Spleen (tissue), 11 donors: ENCODE measurements around the gene NTSR1. TPM values are rescaled to one million over a fixed set of nuclear protein-coding genes. Genes with fewer than 3 reads are reported as not detected.

Source experiments
- DNase-seq: peaks from one replicate; pipeline ENCODE4 v3.0.0-alpha.2; 2020
- H3K27ac ChIP-seq, 8 donors: fragments of 200-600 bp; sonication (generic) in 7 of 8; 1 replicate in 4 of 8; 2 replicates in 4 of 8; pipeline versions ENCODE4 v1.5.0 to v1.8.0; 2016 to 2021; ENCODE audit warnings: inconsistent platforms in 4 of 8, mild to moderate bottlenecking in 4 of 8, moderate library complexity in 1 of 8
- H3K27me3 ChIP-seq, 7 donors: fragments of 200-600 bp; sonication (generic) in 6 of 7; replicated peaks in 1 of 7; 1 replicate in 4 of 7; 2 replicates in 3 of 7; pipeline versions ENCODE4 v1.5.0 to v1.8.0; 2016 to 2021; ENCODE audit warnings: inconsistent platforms in 3 of 7, mild to moderate bottlenecking in 1 of 7
- H3K36me3 ChIP-seq, 6 donors: fragments of 200-600 bp; sonication (generic) in 5 of 6; 1 replicate in 4 of 6; 2 replicates in 2 of 6; pipeline versions ENCODE4 v1.5.0 to v1.8.0; 2016 to 2021; ENCODE audit warnings: inconsistent platforms in 2 of 6
- H3K4me1 ChIP-seq, 6 donors: fragments of 200-600 bp; sonication (generic) in 5 of 6; 1 replicate in 3 of 6; 2 replicates in 3 of 6; pipeline versions ENCODE4 v1.5.0 to v1.8.0; 2016 to 2021; ENCODE audit warnings: inconsistent platforms in 3 of 6
- H3K4me3 ChIP-seq, 8 donors: fragments of 200-600 bp; sonication (generic) in 7 of 8; 1 replicate in 4 of 8; 2 replicates in 4 of 8; pipeline versions ENCODE4 v1.5.0 to v1.8.0; 2016 to 2021; ENCODE audit warnings: inconsistent platforms in 4 of 8, mild to moderate bottlenecking in 4 of 8, moderate library complexity in 2 of 8
- H3K9me3 ChIP-seq, 8 donors: fragments of 200-600 bp; sonication (generic) in 7 of 8; 1 replicate in 4 of 8; 2 replicates in 4 of 8; pipeline versions ENCODE4 v1.5.0 to v1.8.0; 2016 to 2021; ENCODE audit warnings: inconsistent platforms in 4 of 8
- POLR2A ChIP-seq, 3 donors: fragments of 450-650 bp; IDR thresholded peaks; one replicate each; pipeline ENCODE4 v1.5.1; 2017; ENCODE audit warnings: antibody characterized with exemption in 3 of 3, mild to moderate bottlenecking in 1 of 3
- POLR2AphosphoS5 ChIP-seq, 3 donors: sonication (generic); formaldehyde crosslinking; IDR thresholded peaks; one replicate each; pipeline ENCODE4 v1.5.1; 2017; ENCODE audit warnings: antibody characterized with exemption in 3 of 3
- WGBS, 5 donors: extraction: QIAGEN DNeasy Blood & Tissue Kit in 3 of 5; methylation state at CpG; one replicate each; pipeline versions ENCODE4 v1.1.5 to v1.1.7; 2013 to 2018; 5-methylcytosine and 5-hydroxymethylcytosine counted together
- intact Hi-C: fragments of 100-400 bp; cut with DNase I; formaldehyde crosslinking; loops from one replicate; pipeline ENCODE4 v1.15.0; 2023; ENCODE audit warnings: low total_unique reads
- polyA plus RNA-seq, 3 donors: library from polyadenylated mRNA; stranded (reverse); fragments of 200-250 nt; gene quantifications; one replicate each; pipeline ENCODE4 v1.2.1, GENCODE V29; 2013
- total RNA-seq, 7 donors: library from RNA; depleted of rRNA in 3 of 7; stranded (reverse); fragments of >200 nt in 3 of 7; fragmentation: NEBNext Ultra II Directional in 4 of 7; extraction: Animal tissue kit (Norgen Biotek cat#: 25700) in 4 of 7; gene quantifications; one replicate each; pipeline versions ENCODE4 v1.1.0 to v1.2.1, GENCODE V29; 2016 to 2021
- TF ChIP-seq, protein P1 (sequence below), 11 experiments: fragments of 200-600 bp in 7 of 11; fragments of 450-650 bp in 4 of 11; sonication (generic) in 4 of 11; IDR thresholded peaks in 8 of 11; conservative IDR thresholded peaks in 3 of 11; 1 replicate in 7 of 11; 2 replicates in 4 of 11; pipeline versions ENCODE4 v1.4.0 to v1.8.0; 2016 to 2021; ENCODE audit warnings: antibody characterized with exemption in 11 of 11, inconsistent platforms in 4 of 11, mild to moderate bottlenecking in 1 of 11
- donor health status: healthy with polysubstance abuse.
- donor health status: DM: no; HTN: no; CAD: no; lungs with moderate emphysema.
- donor health status: DM: no; HTN: no; CAD: no.
- donor health status: Bipolar disorder and iron deficiency.
- donor health status: healthy.
- donor health status: DM: no; HTN: no; CAD: no.
- donor health status: DM: yes; HTN: yes; CAD: no.

The NTSR1 gene
- total and polyA plus RNA-seq, 10 donors: 0.14 to 5.7 (median 0.71) TPM

DNA sequence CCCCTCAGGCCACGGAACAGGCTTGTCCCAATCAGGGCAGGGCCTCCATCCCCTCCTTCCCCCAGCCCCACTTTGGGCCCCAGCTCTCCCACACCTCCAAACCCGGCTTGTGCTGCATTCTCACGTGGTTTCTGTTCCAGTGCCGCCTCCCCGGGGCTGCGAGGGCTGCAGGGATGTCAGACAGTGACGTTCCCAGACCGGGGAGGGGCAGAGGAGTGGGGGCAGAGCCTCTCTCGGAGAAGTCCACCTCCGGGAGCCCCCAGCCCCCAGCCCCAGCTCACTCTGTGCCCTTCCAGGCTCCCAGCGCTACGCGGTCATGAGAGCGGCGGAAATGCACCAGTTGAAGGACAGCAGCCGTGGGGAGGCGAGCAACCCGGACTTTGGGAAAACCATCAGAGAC is 47.9 kb upstream of the NTSR1 start:
- H3K4me1 ChIP-seq: peaks cover 0 to 17% (median 0%) of the 10 kb centered on the region in 6 donors
- H3K27ac ChIP-seq: no peak overlapping the region
- TF ChIP-seq, protein P1, sequence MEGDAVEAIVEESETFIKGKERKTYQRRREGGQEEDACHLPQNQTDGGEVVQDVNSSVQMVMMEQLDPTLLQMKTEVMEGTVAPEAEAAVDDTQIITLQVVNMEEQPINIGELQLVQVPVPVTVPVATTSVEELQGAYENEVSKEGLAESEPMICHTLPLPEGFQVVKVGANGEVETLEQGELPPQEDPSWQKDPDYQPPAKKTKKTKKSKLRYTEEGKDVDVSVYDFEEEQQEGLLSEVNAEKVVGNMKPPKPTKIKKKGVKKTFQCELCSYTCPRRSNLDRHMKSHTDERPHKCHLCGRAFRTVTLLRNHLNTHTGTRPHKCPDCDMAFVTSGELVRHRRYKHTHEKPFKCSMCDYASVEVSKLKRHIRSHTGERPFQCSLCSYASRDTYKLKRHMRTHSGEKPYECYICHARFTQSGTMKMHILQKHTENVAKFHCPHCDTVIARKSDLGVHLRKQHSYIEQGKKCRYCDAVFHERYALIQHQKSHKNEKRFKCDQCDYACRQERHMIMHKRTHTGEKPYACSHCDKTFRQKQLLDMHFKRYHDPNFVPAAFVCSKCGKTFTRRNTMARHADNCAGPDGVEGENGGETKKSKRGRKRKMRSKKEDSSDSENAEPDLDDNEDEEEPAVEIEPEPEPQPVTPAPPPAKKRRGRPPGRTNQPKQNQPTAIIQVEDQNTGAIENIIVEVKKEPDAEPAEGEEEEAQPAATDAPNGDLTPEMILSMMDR (IDR thresholded peaks at IDR 0.05 in 8 of 11, conservative IDR thresholded peaks at IDR 0.05 in 3 of 11): no peak
- TF ChIP-seq POLR2A (IDR thresholded peaks at IDR 0.05): no peak
- TF ChIP-seq POLR2AphosphoS5 (IDR thresholded peaks at IDR 0.05): no peak
- 75 to 93% (median 79%) methylated on average over 16 to 18 of the region's 18 CpGs for WGBS, 5 donors
- DNase-seq: no peak
- H3K36me3 ChIP-seq: peaks cover 0 to 51% (median 0%) of the 10 kb centered on the region in 6 donors
- H3K4me3 ChIP-seq: no peak overlapping the region
- intact Hi-C loops: no loop called here
- no peaks in the 10 kb centered on the region for H3K27me3 ChIP-seq
- no peaks in the 10 kb centered on the region for H3K9me3 ChIP-seq

DNA sequence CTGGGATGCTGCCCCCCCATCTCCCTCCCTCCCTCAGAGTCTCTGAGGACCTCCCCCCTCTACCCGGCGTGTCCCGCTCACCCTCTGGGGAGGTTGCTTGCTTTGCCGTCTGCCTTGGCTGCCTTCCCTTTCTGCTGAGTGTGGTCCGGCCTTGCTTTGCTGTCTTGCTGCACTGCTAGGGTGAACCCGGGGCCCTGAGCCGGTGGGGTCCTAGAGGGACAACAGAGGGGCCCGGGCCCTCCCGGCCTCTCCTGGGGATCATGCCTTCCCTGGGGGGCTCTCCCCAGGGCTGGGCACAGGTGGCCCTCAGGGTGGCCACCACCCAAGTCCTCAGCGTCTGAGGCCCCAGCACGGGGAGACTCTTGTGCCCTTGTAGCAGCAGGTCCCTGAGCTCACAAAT is 47.0 kb upstream of the NTSR1 start:
- no peak for DNase-seq
- peaks cover 0 to 46% (median 0%) of the 10 kb centered on the region in 6 donors for H3K36me3 ChIP-seq
- WGBS, 5 donors: 82 to 97% (median 91%) methylated on average over 7 to 11 of the region's 11 CpGs
- TF ChIP-seq, protein P1 (IDR thresholded peaks at IDR 0.05 in 8 of 11, conservative IDR thresholded peaks at IDR 0.05 in 3 of 11): no peak
- TF ChIP-seq POLR2A (IDR thresholded peaks at IDR 0.05): no peak
- TF ChIP-seq POLR2AphosphoS5 (IDR thresholded peaks at IDR 0.05): no peak
- no peaks in the 10 kb centered on the region for H3K9me3 ChIP-seq
- intact Hi-C loops: no loop called here
- peaks cover 0 to 18% (median 3%) of the 10 kb centered on the region in 6 donors for H3K4me1 ChIP-seq
- no peaks in the 10 kb centered on the region for H3K27me3 ChIP-seq
- no peak overlapping the region for H3K4me3 ChIP-seq
- H3K27ac ChIP-seq: no peak overlapping the region

DNA sequence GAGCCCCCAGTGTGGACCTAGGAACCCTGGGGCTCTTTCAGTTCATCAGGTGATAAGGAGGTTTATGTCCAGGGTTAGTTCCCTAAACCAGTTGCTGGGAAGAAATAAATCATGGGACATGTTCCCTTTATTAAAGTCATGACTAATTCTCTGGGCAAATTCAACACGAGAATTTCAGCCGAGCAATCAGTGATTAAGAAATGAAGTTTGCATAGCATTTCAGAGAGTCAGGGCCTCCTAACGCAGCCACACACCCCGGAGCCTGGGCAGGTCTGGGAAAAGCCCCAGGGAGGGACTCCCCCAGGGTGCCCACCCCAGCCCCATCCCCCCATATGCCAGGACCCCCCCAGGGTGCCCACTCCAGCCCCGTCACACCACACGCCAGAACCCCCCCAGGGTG is 46.2 kb upstream of the NTSR1 start:
- DNase-seq: no peak
- 67 to 90% (median 76%) methylated on average over 4 to 6 of the region's 6 CpGs for WGBS, 5 donors
- H3K9me3 ChIP-seq: no peaks in the 10 kb centered on the region
- H3K36me3 ChIP-seq: peaks cover 0 to 38% (median 0%) of the 10 kb centered on the region in 6 donors
- H3K4me3 ChIP-seq: no peak overlapping the region
- no peak overlapping the region for H3K27ac ChIP-seq
- peaks cover 0 to 26% (median 8%) of the 10 kb centered on the region in 6 donors for H3K4me1 ChIP-seq
- intact Hi-C loops: no loop called here
- H3K27me3 ChIP-seq: no peaks in the 10 kb centered on the region
- TF ChIP-seq POLR2AphosphoS5 (IDR thresholded peaks at IDR 0.05) (no peak), POLR2A (IDR thresholded peaks at IDR 0.05) (no peak)

DNA sequence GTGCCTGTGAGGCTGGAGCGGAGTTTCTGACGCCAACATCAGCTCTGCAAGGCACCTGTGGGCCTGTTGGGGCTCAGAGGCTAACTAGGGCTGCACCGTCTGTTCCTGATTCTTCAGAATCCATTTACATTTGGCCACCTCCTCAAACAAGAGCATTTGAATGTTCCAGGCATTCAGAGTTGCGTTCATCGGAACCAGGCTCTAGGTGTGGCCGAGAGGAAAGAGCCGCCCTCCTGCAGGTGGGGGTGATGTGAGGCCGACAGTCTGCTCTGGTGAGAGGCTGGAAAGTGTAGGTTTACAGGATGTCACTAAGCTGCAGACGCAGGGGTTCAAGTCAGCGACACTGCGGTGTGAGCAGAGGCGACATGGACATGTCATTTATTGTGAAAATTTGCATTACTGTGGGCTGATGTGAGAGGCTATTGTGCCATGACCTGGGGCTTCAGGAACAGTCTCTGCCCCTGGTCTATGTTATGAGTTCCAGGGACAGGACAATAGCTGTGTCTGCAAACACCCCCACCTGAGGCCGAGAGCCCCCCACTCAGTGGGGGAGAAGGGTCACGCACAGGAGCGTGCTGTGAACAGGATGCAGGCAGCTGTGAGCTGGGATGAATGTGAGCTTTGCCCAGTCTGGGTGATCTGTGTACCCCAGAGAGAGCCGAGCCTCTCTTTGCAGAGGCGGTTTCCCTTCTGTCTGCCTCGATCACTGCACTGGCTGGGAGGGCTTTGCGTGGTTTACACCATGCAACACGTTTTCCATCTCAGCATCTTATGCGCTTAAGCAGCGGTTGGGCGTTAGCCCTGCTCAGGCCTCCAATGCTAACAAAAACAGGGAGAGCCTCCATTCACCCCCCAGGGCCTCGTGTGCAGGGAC is 45.3 kb upstream of the NTSR1 start:
- DNase-seq: no peak
- Histone ChIP-seq H3K9me3 (no peaks in the 10 kb centered on the region), H3K36me3 (peaks cover 0 to 31% (median 0%) of the 10 kb centered on the region in 6 donors), H3K27me3 (no peaks in the 10 kb centered on the region), H3K4me1 (peaks cover 0 to 36% (median 12%) of the 10 kb centered on the region in 6 donors), H3K27ac (no peak overlapping the region), H3K4me3 (no peak overlapping the region)
- 87 to 94% (median 88%) methylated on average over 18 to 24 of the region's 24 CpGs for WGBS, 5 donors
- TF ChIP-seq, protein P1 (IDR thresholded peaks at IDR 0.05 in 8 of 11, conservative IDR thresholded peaks at IDR 0.05 in 3 of 11): no peak
- TF ChIP-seq POLR2AphosphoS5 (IDR thresholded peaks at IDR 0.05) (no peak), POLR2A (IDR thresholded peaks at IDR 0.05) (no peak)
- intact Hi-C loops: no loop called here
